Stimulated activated CD8-positive, alpha-beta memory T cell treated with anti-CD3 and anti-CD28 coated beads, Interleukin-2, amount 100 ng/mL, for 48 hours (primary cell): ENCODE results near the gene CYBB.
A peak's percentile ranks its signal among the peaks of the same experiment; 100 is the strongest.

Source experiments
- DNase-seq, 2 donors: peaks; one replicate each; pipeline ENCODE4 v3.0.0-alpha.2; 2020; ENCODE audit warnings: low read depth in 2 of 2

Gene CYBB

DNA sequence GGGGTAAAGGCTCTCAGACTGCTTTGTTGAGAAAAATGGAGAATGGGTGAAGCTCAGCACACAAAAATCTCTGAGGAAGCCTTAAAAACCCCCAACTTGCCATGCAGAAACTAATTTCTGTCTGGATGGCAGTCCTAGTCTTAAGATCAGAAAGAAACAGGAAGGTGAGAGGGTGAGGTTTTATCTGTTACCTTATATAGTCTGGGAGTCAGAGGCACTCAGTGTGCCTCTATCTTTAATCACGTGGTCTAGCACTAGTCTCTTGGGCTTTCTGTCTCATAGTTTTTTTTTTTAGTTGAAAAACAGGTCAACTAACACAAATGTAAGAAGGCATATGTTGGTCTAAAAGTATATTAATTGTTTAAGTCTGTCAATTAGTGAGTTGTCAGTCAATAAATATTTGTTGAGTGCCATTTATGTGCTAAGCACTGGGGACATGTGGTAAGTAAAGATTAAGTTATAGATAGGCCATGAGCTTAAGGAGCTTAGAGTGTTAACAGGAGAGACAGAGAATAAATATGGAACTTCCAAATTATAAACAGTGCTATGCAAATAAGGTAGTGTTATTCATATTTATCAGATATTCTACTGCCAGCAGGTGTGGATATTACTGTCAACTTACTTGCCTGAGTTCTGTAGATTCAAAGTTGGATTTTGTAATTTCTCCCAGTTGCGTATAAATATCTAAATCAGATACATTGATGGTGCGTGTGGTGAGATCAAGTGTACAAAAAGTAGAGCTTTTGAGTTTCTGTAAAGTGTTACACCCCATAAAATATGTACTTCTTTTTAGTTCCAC is 7.0 kb downstream of the CYBB start:
- no peak for DNase-seq

DNA sequence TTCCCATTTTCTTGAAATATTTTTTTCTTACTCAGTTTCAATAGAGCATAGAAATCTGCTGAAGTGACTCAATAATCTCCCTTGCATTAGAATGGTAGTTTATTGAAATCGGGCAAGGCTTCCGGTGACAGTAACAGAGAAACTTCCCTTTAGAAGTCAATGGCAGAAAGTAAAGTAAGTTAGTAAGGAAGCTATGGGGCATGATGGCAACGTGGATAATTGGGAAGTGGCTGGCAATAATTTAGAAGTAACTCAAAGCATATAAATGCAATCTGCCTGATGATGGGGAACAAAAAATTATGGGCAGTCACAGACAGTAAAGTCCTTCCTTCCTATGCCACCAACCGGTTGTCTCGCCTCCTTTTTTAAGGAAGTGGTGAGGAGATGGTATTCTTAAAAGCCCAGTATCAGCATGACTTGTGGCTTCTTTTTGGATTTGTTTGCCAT is 7.6 kb downstream of the CYBB start:
- no peak for DNase-seq

DNA sequence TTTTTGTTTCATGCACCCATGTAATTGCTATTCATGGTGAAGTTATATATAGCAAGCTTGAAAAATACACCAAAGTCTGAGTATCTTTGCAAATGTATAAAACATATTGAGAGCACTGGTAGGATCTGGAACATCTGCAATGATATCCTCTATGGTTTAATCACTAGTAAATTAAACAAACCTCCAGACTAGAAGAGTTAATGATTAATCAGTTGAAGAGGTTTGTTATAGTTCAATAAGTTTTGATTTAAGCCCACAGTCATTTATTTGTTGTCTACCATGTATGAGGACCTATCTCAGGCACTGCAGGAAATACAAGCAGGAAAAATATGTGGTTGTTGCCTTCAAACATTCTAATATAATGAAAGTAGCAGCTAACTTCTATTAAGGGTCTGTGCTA is 16.5 kb downstream of the CYBB start:
- DNase-seq = no peak

DNA sequence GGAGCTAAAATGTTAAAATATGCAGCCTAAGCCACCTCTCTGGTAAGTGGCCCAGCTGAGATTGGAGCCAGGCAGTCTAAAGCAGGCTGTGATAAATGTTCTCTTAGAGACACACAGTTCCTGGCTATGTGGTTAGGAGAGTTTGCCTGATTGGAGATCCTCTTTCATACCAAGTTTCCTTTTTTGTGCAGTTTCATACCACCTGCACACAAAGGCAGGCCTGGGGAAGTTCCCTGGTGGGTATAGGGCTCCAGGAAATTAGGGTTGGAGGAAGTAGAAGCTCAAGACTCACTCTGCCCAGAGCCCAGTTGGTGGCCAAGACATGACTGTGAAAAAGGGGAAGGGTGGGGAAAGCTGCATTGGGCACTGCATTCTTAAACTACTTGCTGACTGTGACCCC is 16.9 kb downstream of the CYBB start:
- no peak for DNase-seq

DNA sequence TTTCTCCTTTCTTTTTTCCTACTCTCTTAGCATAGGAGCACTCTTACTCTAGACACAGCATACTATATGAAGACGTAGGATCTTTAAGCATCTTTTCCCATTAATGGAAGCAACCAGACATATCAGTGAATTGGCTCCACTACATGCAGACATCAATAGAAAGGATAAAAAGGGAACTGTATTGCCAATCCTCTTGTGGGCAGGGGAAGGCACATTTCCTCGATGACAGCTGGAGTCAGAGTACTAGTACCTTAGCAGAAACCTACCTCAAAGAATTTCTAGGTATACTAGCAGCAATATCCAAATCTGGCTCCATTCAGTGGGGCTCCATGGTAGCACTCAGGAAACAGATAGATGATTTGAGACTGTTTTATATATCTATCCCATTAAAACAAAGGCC is 20.1 kb downstream of the CYBB start:
- DNase-seq = no peak

DNA sequence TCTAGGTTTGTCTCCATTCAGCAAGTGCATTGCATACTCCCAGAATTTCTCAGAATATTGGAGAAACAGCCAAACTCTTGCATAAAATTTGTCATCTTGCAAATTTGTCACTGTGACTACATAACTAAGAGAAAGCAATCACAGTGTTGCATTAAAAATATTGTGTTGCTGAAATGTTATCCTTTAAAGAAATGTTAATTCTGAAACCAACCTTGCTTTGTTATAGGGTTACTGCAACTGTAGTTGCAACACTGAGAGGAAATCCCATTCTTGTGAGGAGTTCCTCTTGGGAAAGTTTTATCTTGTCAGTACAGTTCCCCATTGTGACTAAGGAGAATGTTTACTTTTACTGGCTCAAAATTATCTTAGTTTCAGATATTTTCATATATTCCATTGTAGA is 20.9 kb downstream of the CYBB start:
- DNase-seq = no peak

DNA sequence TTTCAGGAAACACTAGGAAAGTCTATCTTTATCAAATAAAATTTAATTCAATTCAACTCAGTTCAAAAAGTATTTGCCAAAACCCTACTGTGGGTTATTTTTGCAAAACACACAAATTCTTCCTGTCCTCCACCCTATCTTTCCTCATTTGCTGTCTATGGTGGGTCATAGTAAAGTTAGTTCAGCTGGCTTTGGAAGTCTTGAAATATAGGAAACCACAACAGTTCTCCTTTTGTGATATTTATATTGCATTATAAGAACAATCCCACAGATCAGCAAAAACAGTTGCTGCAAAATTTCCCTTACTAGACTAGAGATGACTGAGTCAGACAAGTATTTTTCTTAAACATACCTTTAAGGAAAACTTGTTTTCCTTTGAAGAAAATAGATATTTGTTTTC is 22.2 kb downstream of the CYBB start:
- DNase-seq = no peak

DNA sequence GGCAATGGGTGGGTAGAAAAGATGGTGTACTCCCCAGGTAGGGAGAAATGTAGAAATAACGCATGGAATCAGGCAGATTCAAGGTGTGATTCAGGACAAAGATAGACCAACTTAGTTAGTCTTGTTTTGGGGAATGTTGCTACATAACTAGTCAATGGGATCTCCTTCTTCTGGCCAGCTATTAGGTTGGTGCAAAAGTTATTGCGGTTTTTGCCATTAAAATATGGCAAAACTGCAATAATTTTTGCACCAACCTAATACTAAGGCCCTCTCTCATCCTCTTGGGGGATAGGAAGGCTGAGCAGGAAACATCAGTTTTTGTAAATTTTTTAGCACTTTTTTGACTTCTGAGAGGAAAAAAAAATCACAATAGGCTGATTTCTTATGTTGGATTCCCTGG is 23.2 kb downstream of the CYBB start:
- no peak for DNase-seq

DNA sequence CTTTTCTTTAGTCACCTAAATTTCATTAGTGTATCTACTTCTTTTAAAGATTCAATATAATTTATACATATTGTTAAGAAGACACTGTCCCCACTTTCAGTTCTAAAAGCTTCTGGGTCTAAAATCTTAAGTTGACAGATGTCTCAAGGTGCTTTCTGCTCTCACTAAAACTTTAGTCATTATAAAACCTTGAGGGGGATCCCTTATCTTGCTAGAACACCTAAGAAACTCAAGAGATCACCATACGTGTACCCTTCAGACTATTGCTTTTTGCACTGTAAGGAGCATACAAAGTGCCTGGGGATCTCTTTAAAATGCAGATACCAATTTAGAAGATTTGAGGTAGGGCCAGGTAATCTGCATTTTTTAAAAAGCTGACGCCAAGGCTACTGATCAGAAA is 30.1 kb downstream of the CYBB start:
- no peak for DNase-seq

DNA sequence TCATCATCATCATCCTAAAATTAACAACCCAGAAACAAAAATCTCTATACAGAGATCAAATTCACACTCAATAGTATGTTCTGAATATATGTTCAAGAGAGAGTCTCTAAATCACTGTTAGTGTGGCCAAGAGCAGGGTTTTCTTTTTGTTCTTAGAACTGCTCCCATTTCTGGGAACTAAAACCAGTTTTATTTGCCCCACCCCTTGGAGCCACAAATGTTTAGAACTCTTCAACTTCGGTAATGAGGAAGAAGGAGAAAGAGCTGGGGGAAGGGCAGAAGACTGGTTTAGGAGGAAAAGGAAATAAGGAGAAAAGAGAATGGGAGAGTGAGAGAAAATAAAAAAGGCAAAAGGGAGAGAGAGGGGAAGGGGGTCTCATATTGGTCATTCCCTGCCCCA is 32.3 kb downstream of the CYBB start:
- DNase-seq = no peak

DNA sequence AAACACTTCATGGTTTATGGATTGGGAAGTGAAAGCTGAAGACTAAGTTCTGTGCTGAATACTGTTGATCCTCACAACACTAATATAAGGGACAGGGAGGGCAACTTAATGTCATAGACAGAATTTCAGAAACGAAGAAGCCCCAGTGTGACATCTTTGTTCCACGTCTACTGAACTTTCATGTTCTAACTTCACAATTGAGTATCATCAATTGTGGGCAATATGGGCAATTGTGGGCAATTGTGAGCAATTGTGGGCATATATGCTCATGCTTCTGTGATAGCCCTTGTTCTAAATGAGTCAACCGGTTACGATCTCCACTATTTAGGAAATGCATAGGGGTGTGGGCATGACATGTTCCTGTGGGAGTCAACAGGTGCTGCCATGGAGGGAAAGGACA is 33.7 kb downstream of the CYBB start:
- no peak for DNase-seq

DNA sequence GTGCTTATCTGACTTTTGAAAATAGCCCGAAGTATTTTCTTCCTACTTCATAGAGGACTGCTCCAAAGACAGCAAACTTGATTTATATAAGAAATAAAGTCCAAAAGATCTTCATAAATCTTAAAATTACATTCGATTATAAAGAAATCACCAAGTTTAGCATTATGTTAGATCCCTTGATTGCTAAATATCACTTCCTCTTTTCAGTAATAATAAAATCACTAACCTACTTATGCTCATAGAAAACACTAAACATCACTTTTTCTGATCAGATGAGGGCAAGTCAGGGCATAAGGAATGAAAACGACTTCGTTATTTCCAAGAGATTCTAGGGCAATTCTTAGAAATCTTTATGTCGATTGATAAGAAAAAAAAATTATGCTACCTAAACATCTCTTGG is 35.5 kb downstream of the CYBB start:
- DNase-seq = no peak

DNA sequence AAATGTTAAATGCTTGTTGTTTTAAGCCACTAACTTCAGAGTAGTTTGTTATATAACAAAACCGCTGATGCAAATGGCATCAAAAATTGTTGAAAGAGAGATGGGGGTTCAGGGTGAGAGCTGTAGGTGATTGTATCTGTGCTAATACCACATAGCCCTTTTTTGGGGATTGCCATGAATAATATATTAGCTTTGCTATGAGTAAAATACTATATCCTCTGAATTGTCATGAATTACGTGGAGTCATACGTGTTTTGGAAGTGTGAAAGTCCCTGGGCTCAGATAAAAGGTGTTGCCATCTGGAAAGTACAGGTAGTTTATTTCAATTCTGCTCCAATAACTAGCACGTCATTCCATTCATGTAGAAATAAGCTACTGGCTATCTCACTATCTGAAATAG is 36.9 kb downstream of the CYBB start:
- DNase-seq = no peak

DNA sequence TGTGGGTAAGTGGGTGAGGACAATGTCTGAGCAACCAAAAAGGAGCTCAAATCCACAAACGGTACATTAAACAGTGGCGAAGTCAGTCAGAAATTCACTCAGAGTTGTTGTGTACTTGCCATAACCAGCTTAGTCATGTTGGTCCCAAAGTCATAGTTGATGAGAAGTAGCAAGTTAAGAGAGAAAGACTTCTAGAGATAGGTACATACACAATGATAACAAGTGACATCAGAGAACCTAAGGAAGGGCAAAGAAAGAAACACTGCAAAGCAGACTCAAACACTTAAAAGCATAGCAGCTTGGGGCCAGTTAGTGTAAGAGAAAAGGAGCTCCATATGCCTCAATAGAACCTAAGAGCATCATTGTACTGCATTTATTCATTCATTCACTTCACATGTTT is 37.3 kb downstream of the CYBB start:
- no peak for DNase-seq

DNA sequence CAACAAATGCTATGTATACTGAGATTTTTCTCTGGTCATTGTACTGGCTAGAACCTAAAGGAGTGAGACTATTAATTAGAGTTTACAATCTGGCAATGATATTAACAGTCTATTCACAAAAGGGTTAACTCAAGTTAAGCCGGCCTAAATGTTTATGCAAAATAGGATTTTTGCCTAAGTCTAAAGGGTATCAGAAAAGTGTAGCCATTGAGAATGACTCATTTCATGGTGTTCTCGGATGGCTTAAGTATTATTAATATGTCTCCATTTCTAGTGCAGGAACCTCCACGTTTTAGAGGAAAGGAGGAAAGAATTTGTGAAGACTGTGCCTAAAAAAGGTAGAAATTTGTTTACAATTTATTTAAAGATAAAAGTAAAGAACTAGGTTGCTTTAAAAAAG is 37.7 kb downstream of the CYBB start:
- no peak for DNase-seq

DNA sequence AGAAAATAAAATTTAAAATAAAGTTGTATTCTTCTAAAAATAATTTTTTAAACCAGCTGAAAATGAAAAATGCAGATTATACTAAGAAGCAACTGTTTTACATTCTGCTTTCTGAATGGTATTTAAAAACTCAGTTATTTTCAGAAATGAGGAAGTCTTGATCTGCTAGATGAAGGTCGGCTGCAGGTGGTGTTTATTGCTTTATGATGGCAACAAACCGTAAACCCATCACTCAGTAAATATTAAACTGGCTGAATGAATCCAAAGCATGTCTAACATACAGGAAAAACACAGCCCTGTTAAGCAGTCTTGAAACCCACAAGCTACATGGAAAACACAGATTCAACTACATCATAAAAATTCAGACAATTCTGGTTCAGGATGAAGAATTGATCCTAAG is 38.2 kb downstream of the CYBB start:
- DNase-seq = no peak

DNA sequence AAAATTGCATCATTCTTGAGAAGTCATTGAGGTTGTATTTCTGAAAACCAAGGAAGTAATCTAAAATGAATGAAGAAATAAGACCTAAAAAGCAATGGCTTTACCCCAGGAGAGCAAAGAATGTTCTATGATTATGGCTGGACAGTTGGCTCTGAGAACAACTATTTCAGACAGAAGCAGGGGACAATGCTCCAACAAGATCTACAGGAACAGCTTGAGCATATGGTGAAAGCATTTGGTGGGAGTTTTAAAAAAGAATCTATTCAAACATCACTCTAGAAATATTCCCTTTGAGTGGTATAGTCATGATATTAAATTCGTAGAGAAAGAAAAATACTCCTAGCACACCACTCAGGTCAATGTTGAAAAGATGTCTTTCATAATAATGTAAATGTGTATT is 40.8 kb downstream of the CYBB start:
- DNase-seq = no peak

DNA sequence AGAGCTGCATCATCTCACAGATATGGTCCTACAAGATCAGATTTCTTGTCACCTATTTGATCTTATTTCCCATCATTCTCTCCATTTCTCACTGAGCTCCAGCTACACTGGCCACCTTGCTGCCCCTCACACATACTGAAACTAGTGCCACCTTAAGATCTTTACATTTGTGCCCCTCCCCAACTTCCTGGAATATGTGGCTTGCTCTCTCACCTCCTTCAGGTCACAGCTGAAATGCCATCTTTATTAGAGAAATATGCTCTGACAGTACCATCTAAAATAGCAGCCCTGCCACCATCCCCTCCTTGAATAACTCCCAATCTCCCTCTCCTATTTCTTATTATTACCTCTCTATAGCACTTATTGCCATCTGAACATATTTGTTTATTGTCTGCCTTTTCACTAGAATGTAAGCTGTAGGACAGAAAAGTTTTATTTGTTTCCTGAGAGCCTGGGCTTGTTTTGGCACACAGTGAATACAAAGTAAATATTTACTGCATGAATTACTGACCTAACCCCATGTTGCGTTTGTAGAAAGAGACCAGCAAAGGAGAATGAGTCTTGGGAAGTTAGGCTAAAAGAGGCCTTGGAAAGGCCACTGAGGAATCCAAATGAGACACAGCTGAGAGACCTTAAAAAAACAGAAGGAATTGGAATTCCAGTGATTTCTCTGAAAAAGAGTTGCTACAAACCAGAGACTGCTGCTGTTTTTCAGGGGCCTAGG is 44.8 kb downstream of the CYBB start:
- no peak for DNase-seq

DNA sequence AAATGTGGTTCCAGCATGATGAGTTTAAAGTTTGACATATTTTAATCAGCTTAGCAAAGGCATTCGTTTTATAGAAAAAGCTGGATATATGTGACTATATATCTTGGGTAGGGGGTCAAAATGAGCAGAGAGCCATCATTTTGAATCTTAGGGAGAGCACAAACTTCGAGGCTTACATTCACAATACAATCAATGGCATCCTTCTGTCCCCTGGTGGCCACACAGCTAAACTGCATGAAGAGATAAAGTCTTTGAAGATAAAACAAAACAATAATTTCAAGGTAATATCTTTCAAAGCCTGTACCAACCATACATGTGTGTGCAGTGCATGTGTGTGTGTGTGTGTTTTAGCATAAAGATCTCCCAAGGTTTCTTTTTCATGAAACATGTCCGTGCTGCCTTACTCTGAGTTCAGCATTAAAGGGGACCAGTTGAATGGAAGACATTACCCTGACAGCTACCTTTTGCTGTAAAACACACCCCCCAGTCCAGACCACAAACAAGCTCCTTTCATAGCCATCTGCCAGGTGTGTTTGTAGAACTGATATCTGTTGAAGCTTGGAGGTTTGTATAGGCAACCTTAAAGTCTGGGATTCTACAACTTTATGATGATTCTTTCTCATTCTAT is 45.5 kb downstream of the CYBB start:
- DNase-seq = peak; percentile 12 to 14

DNA sequence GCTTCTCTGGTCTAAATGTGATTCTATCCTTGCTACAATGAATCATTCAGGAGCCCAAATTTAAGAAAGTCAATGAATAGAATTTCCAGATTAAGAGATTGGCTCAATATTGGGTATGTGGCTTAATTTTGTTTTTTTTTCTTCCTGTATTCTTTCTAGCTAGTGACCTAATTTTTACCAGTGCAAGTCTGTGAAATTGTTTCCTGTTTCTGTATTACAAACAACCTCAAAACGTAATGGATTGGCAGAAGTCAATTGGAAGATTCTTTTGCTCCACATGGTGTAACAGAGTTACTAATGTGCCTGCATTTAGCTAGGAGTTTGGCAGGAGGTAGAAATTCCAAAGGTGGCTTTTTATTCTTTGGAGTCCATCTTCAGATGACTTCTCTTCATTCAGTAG is 49.9 kb downstream of the CYBB start:
- no peak for DNase-seq

DNA sequence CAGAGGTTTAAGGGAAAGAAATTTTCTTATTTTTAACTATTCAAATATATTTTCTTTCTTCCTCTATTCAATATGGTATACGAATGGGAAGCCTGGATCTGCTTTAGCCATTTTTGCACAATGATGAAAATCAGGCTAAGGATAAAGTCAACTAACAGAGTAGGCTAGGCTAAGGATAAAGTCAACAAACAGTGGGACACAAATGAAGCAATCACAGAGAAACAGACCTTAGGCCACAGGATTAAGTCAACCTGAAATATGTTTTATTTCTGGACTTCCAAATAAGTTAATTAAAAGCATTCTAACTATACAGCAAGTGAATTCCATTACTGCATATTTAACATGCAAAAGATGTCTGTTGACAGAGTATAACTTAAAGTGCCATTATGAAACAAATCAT is 50.5 kb downstream of the CYBB start:
- no peak for DNase-seq

DNA sequence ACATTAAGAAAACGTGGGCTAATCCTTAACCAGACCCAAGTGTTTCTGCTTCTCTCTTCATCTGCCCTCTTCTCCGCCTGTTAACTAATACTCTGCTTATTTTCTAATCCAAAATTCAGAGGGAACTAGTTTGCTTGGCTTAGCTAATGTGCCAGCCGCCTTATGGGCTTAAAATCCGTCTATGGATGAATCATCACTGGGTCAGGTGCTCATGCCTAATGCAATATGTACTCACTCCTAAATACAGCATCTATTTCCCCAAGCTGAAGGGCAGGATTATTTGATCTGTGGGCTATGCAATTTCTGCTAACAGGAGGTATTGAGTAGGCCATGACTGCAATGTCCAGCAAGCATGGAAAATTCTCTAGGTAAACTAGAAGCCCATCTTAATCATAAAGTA is 55.1 kb downstream of the CYBB start:
- no peak for DNase-seq

DNA sequence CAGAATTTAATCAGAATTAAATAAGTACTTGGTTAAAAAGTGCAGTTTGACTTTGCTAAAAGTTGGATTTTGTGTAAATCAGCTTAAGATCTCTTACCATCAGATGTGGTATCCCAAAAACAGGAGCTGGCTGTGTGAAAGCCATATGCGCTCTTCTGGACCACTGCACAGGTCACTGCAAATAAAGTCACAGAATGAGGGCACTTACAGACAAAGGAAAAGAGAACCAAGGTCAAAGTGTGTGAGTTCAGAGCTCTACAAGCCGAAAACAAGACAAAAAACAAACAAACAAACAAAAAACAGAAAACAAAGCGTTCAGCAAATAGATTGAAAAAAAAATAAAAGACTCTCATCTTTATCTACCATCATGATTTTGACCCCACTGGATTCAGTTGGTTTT is 61.1 kb downstream of the CYBB start:
- DNase-seq = no peak
